ENCODE data around the gene KCNG1.
"Not testable (repeated sequence)": the region's sequence is repeated elsewhere in the genome, so short reads cannot be mapped to it uniquely, and the experiment has no call there.

KCNG1 gene, protein sequence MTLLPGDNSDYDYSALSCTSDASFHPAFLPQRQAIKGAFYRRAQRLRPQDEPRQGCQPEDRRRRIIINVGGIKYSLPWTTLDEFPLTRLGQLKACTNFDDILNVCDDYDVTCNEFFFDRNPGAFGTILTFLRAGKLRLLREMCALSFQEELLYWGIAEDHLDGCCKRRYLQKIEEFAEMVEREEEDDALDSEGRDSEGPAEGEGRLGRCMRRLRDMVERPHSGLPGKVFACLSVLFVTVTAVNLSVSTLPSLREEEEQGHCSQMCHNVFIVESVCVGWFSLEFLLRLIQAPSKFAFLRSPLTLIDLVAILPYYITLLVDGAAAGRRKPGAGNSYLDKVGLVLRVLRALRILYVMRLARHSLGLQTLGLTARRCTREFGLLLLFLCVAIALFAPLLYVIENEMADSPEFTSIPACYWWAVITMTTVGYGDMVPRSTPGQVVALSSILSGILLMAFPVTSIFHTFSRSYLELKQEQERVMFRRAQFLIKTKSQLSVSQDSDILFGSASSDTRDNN

DNA sequence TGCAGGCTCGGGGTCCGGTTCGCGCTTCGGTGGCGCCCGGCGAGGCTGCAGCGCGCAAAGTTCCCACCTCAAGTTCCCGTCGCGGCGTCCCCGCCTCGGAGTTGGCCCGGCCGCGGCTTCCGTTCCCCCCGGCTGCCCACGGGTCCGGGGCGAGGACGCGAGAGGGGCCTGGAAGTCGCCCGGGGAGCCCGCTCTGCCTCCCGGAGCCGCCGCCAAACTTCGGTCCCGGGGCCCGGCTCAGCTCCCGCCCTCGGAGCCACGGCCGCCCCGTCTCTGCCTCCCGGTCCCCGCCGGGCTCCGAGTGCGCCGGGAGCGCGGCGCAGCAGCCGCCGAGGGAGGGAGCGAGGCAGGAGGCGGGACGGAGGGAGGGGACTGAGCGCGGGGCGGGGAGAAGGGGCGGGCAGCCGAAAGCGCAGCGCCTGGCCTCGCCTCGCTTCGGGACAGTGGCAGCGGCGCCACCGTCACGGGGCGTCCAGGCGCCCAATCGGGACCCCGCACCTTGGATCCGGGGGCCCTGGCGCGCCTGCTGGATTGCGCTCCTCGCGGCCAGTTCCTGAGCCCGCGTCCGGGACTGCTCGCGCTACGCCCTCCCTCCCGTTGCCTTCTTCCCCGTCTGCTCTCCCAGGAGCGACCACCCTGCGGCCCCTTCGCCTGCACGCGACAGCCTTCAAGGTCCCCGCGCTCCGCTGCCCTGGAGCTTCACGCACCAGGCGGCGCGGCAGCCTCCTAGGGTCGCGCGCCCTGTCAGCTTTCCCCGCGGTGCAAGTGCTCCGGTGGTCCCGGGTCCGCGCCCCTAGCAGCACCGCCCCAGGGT is at the start of gene KCNG1:
Gene KCNG1 (minus strand): TSS at position 305 of the 814 bp plus-strand sequence. CDS start 12,769 bp downstream, outside the sequence.
- DNase-seq, result no peak

- DNase-seq, result no peak
Observed at GRCh38 chr20:51070621-51071020, 47.7 kb upstream of the KCNG1 start.

- no peak for DNase-seq
Observed at GRCh38 chr20:51067792-51068191, 44.9 kb upstream of the KCNG1 start.

- DNase-seq, result no peak
Observed at GRCh38 chr20:51065615-51066014, 42.7 kb upstream of the KCNG1 start.

DNA sequence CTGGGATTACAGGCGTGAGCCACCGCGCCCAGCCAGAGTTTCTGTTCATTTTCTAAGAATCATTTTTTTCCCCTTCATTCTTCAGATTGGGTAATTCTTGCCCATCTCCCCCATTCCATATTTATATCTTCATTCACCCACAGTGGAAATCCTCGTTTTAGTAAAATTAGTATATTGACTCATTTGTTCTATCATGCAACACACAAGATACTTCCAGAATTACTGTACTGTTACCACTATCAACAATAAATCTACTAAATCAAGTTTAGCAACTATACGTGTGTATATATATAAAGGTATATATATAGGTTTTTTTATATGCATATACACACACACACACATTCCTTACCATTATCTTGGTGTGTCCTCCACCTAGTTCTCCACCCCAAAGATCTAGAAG is 41.2 kb upstream of the KCNG1 start:
- no peak for DNase-seq

GRCh38 chr20:51062065-51062464 is 39.2 kb upstream of the KCNG1 start:
- no peak for DNase-seq

DNA sequence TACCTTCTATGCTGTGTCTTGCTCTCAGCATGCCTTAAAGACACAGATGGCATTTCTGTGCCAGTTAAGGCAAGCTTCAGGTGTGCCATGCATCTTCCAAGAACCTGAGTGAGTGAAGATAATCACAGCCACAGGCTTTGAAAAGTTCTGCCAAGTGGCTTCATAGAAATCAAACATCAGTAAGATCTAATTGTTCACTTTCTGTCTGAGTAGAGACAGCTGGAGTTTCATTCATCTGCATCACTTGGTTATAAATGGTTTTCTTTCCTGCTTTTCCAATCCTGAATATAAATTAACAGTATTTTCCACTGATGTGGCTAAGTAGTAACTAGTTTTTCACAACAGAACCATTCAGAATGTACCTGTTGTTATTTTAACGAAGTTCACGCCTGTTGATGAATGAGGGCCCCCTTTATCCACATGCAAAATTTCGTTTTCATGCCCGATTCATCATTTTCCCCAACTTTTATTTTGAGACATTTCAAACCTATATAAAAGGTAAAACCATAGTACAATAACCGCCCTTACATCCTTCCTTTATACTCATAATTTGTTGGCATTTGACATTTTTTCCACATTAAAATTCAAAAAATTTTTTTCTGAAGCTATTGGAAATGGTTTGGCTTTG is 38.6 kb upstream of the KCNG1 start:
- no peak for DNase-seq

GRCh38 chr20:51060301-51060700 is 37.4 kb upstream of the KCNG1 start:
- DNase-seq, result no peak

DNA sequence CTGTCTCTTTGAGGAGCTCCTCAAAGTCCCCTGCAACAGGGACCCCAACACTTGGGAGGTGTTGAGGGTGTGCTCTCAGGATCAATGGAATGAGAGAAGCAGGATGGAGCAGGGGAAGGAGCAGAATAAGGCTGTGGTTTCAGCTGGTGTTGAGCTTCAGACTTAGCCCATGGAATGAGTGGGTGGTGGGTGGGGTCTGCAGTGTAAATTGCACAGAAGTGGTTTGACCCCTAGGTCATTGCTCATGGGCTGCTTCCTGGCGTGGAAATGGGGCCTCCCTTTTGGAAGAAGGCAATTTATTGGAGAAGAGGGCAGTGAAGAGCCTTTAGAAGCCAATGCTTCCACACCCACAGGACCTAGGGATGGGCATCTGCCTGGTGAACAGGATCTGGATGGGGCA is 37.0 kb upstream of the KCNG1 start:
- DNase-seq, result no peak

DNA sequence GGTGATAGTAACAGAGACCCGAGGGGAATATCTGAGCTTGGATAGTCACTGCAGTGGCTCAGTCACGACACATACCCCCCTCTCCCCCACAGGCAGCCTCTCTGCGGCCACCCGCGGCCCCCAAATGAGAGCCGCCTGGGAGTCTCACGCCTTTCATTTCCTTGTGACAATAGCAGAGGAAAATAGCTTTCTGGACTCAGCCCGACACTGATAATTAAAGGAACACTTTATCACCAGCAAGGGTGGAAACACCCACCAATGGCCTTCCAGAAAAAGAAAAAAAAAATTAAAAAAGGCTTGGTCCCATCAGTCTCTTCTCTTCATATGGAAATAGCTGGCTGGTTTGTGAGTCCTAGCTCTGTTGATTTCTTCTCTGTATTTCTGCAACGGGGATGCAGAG is 35.1 kb upstream of the KCNG1 start:
- DNase-seq, result no peak

- DNase-seq, result no peak
Observed at GRCh38 chr20:51054233-51054632, 31.3 kb upstream of the KCNG1 start.

GRCh38 chr20:51050531-51051075 is 27.7 kb upstream of the KCNG1 start:
- DNase-seq, result no peak

DNA sequence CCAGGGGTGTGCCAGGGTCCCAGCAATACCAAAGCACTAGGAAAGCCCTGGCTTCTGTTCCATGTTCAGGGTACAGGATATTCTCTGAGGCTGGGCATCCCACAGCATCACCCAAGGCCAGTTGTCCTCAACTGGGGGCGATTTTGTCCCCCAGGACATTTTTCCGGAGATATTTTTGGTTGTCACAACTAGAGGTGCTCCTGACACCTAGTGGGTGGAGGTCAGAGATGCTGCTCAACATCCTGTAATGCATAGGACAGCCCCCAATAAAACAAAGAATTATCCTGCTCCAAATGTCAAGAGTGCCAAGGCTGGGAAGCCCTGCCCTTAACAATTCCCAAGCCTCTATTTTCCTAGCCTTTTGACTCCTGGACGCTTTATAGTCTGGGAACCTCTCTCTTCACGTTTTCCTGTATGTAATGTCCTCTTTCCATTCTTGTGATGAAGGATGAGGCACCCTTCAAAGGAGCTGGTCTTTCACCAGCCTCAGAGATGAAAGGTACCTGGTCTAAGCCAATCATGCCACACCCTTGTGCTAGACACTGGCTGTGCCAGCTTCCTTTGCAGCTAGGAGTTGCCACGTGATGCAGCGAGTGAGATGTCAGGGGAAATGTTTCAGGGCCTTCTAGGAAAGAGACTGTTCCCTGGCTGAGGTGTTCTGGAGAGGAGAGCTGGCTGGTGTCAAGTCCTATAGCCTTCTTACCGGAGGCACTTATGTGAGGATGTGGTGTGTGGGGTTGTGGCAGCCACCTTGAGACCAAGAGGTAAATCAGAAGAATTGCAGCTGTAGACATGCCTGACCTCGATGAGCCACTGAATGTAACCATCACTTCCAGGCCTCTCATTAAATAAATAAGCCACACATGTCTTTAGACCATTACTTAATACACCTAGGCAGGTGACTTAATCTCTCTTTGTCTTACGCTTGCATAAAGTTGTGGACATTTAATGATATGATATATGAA is 23.4 kb upstream of the KCNG1 start:
- DNase-seq, result no peak

GRCh38 chr20:51045492-51045891 is 22.6 kb upstream of the KCNG1 start:
- not testable (repeated sequence) for DNase-seq

GRCh38 chr20:51044796-51045195 is 21.9 kb upstream of the KCNG1 start:
- no peak for DNase-seq

GRCh38 chr20:51043811-51044210 is 20.9 kb upstream of the KCNG1 start:
- no peak for DNase-seq

DNA sequence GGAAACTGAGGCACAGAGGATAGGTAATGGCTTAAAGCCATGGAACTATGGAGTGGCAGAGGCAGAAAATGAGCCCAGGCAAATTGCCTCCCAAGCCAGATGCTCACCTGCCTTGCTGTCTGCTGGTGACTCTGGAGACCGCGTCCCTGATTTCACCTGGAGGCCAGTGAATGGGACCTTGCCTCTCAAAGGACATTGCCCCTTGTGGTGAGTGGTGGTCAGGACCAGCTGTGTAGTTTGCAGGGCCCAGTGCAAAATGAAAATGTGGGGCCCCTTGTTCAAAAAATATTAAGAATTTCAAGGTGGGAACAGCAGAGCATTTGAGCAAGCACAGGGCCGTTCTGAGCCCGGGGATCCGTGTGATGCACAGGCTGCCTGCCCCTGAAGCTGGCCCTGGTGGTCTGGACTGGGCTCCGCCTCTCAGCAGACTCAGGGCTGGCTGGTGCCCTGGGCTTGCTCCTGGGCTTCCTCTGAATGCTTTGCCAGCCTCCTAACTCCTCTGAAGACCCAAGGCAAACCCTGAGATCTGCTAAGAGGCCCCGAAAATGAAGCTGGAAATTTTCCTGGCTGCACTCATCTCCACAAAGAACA is 19.8 kb upstream of the KCNG1 start:
- DNase-seq, result no peak

DNA sequence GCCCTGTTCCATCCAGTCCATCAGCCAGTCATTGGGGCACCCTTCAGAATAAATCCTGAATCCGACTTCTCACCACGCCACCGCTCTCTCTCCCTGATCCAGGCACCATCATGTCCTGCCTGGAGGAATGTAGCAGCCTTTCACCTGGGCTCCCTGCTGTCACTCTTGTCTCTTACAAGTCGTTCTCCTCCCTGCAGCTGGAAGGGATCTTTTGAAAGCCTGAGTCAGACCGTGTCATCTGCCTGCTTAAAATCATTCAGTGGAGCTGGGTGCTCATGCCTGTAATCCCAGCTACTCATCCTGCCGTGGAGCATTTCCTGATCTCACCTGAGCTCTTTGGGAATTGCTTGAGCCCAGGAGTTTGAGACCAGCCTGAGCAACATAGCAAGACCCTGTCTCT is 19.2 kb upstream of the KCNG1 start:
- no peak for DNase-seq

DNA sequence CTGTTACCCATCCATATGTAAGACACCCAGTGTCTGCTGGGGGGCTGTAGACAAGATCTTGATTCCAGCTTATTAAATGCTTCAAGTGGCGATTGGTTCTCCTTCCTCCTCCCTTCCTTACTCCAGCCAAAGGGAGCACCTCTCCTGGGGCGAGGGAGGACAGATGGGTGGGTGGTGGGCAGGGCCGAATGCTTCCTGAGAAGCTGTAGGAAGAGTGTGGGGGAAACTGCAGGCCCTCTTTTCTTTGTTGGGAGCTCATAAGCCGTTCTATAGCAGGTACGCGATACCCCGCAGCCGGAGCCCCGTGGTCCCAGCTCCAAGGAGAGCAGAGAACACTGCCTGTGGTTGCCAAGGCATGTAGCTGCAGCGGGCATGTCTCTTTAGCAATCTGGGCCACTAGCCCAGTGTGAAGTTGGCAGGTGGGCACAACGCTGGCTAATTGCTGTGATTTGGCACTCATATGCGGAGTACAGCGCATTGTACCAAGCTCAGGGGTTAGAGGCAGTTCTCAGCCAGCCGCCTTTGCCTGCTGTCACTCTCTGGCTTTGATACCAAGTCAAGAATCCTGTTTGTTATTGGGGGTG is 14.7 kb upstream of the KCNG1 start:
- DNase-seq, result no peak

DNA sequence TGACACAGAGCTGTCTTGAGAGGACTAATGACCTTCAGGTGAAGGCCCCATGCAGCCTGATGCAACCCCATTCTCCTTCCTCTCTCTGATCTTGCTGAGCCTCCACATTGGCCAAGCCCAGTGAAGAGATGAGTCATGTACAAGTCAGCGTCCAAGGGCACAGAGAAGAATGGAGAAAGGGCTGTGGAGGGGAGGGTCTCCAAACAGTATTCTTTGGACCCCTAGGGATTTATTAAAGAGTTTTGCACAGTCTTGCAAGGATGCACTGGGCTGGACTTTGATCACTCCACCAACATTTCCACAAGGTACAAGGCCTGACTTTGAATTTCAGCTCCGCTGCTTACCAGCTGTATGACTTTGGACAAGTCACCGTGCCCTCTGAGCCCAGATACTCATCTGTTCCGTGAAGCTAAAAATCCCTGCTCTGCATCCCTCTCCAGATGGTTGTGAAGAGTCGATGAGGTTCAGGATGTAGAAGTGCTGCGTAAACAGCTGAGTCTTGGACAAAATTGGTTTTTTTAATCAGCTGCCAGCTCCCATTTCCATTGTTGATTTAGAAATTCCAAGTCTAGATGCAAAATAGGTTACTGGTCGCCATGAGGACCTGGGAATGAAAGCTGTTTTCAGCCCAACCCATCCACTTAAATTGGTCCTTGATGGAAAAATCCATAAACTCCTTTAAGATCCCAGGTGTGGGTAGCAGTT is 14.1 kb upstream of the KCNG1 start:
- DNase-seq, result no peak

All from NCI-H1417 treated with DMSO at 0.1 percent for 48 hours (cell line).